ENCODE measurements around the gene DYNLT3. TPM values are rescaled to one million over a fixed set of nuclear protein-coding genes. Genes with fewer than 3 reads are reported as not detected.

DYNLT3 gene, protein sequence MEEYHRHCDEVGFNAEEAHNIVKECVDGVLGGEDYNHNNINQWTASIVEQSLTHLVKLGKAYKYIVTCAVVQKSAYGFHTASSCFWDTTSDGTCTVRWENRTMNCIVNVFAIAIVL
- 34.7 TPM for polyA plus RNA-seq (2013, experiment 1 of 2; ENCODE audit: insufficient read length)
- polyA plus RNA-seq (2013, experiment 2 of 2; ENCODE audit: insufficient read length): 35.9 TPM

DNA sequence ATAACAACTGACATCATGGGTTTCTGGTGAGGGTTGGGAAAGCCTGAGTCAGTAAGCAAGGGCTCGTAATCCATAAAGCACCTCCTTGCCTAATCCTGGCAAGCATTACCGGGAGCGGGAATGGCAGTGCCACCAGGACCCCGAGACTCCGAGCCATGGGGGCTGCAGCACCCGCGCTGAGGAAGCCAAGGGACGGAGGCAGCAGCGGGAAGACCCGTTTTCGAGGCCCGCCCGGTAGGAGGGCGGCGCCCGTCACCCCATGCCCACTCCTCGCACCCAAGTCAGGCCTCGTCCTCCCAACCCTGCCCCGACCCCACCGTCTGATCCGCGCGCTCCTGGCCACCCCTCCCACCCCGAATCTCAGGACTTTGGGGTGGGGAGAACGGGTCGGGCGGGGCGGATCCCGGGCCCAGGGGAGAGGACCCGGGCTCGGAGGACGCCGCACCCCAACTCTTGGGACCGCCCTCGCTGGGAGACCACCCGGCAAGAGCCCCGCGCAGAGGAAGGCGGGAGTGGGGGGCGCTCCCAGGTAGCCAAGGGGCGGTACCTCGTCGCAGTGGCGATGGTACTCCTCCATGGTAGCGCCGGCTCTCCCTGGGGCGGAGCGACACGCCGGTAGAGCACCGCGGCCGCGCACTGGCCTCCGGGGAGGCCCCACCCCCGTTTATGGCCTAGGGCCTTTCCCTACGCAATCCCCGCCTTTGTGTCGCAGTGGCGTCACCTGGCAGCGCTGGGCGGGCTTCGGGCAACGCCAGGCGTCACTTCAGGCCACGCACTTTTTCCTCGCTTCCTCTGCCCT, at the start of gene DYNLT3:
TSS of gene DYNLT3 (minus strand) at position 638 of the 799 bp plus-strand sequence. CDS start at position 577, 61 bp downstream.
- peak; percentile 79 for DNase-seq

DNA sequence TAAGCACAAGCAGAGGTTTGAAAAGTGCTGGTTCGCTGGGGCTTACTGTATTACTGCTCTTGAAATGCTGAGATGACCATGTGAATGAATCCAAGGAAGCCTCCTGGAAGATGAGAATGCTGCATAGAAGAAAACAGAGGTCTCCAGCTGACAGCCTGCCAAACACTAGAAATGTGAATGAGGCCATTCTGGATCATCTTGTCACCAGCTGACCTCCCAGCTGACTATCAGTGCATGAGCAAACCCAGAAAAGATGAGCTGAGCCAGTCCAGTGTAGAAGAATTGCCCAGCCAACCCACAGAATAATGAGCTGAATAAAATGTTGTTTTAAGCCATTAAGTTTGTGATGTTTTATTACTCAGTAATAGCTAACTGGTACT, 49.1 kb upstream of the DYNLT3 start:
- DNase-seq: no peak

DNA sequence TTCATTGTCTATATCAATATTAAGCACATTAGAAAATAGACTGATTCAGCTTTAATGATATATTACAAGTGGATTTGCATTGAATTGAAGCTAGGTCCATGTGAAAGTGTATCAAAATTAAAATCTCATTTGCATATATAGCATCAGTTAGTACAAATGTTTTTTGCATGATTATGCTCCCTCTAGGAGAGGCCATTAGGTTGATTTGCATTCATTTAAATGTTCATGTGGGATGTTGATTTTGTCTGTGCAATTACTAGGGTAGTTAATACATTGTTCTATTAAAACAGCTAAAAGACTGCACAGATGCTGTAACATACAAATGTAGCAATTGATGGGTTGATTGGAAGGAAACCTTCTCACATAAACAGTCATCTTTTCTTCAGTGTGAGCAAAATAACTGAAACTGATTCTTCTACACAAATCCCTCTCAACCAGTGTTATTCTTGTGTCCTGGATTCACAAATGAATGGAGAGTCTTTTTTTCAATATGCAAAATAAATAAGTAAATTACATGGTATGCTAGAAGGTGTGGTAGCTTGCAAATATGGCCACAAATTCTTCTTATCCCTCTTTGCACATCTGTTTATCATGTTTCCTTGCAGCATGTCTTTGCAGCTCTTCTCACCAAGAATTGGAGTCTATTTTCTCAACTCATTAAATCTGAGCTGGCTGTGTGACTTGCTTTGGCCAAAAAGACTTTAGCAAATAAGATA, 48.6 kb upstream of the DYNLT3 start:
- DNase-seq: no peak

DNA sequence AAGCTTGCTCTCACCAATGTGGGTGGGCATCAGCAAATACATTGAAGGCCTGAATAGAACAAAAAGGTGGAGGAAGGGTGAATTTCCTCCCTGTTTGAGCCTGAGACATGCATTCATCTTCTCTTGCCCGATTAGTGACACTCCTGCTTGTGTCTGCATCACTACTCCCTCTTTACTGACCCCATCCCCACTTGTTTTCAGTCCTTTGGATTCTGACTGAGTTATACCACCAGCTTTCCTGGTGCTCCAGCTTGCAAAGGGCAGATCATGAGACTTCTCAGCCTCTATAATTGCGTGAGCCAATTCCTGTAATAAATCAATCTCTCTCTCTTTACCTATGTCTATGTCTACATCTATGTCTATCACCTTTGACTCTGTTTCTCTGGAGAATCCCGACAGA, 47.4 kb upstream of the DYNLT3 start:
- DNase-seq: no peak

DNA sequence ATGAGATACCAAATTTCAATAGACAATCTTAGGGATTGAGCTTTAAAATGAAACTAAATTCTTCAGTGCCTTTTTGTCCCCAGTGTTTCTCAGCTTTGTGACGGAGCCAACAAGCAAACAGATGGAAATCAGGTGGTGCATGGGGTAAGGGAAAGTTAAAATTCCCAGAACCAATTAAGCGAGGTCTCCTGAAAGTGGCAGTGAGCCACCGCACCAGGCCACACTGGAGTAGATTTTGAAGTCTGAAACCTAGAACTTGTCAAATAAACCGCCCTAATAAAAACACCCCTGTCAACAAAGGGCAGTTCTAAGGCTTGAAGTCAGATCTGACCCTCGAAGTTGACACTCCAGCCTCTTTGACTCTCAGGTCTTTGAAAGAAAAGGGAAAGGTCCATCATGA, 40.6 kb upstream of the DYNLT3 start:
- DNase-seq: no peak

DNA sequence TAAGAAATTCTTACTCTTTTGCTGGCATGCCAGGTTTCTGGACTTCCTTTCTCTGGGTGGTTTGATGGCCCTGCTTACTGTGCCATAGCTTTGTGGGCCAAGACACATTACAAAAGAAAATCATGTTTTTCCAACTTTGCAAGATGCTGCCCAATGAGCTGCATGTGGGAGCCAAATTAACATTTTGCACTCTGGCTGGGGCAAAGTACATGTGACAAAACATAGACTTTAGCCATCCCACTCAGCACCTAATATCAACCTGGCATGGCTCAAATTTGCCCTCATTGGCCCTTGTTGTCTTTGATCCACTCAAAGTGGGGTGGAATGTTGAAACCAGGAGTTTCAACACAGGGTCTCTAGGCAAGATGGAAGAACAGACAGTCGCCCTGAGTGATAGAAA, 40.0 kb upstream of the DYNLT3 start:
- DNase-seq: no peak

DNA sequence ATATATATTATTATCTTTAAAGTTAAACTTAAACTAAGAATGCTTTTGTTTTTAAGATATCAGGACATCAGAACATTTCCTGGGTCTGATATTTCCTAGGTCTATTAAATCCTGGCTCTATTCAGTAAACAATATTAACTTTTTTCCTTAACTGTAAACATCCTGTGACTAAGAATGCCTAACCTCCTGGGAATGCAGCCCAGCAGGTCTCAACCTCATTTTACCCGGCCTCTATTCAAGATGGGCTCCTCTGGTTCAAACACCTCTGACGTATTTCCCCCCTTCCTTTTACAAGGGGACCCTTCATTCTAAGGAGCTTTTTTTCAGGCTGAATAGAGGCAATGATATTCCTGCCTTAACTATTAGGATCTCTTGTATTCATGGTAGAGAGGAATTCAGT, 35.8 kb upstream of the DYNLT3 start:
- no peak for DNase-seq

DNA sequence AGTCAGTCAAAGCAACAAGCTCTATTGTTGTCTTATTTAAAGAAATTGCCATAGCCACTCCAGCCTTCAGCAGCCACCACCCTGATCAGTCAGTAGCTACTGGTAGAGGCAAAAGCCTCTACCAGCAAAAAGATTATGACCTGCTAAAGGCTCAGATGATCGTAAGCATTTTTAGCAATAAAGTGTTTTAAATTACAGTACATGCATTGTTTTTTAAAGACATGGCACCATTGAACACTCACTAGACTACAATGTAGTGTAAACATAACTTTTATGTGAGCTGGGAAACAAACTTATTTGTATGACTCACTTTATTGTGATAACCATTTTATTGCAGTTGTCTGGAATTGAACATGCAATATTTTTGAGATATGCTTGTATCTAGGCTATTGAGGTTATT, 32.3 kb upstream of the DYNLT3 start:
- no peak for DNase-seq

DNA sequence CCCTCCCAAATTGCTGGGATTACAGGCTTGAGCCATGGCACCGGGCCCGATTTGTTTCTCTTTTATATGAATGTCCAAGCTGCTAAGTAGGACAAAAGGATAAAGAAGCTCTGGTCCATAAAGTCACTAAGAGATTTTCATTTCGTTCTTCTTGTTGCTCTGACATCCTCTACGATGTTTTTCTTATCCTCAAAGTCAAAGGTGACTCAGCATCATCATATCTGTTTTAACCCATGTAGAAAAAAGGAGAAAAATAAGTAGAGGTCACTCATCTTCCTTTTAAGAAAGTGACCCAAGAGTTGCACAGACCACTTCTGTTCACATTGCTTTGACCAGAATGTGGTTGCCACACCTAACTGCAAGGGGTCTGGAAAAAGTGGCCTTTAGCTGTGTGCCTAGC, 29.3 kb upstream of the DYNLT3 start:
- DNase-seq: no peak

DNA sequence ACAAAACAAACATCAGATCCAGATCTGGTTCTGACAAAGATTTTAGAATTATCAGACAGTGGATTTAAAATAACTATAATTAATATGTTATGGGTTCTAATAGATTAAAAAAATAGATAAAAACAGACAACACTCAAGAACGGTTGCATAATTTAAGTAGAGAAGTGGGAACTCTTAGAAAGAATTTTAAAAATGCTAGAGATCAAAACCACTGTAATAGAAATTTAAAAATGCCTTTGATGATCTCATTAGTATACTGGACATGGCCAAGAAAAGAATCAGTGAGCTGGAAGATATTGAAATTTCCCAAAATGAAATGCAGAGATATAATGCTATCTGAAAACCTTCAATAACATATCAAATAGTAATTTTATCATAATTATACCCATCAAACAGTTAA, 28.3 kb upstream of the DYNLT3 start:
- no peak for DNase-seq

DNA sequence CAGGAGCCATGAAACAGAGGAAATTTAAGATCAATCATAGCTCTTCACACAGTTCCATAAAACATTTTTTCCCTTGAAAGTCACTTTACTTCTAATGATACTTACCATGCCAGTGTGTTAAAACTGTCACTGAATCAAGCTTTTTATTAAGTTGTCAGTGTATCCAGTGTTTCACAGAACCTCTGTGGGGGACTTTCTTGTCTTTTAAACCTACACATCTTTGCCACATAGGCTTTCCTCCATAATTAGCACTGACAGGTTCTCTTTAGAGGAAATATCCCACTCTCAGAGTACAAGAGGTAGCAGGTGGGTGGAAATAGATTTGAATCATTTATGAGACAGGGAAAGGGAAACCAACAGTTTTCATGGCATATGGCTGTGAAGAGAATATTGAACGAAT, 25.8 kb upstream of the DYNLT3 start:
- DNase-seq: no peak

DNA sequence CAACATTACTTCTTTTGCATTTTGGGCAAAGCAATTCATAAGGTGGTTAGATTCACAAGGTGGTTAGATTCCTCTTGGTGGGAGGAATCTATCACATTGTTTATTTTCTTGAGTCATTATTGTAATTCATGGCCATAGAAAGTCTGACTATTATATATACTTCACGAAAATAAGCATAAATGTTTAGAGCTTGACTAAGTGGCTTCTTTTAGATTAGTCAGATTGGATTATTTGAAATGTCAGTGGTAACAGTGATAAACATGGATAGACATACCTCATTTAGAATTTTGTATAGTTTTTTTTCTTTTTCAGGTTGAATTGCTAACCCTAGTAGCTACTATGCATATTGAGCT, 24.9 kb upstream of the DYNLT3 start:
- no peak for DNase-seq

DNA sequence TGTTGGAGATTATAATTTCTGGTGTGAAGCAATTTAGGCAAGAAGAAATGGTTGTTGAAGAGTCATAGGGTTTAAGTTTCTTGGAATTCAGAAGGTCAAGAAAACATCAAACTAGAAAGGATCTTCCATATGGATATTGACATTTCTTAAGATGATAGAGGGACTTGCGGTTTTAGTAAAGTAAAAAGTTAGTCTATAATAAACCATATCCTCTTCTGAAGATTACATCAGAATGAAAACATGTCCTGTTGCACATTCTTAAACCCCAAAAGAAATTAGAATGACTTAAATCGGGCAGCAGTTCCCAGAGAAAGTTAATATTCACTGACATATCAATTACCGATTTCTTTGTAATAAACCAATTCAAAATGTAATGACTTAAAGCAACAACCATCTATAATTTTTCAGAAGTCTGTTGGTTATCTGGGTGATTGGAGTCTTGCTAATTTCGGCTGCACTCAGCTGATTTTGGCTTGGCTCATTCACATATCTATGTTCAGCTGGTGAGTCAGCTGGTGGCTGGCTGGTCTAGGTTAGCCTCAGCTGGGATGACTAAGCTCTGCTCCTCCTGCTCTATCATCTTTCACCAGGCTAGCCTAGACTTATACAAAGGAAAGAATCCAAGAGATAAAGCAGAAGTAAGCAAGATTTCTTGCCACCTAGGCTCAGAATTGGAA, 24.4 kb upstream of the DYNLT3 start:
- peak; percentile 83 for DNase-seq

DNA sequence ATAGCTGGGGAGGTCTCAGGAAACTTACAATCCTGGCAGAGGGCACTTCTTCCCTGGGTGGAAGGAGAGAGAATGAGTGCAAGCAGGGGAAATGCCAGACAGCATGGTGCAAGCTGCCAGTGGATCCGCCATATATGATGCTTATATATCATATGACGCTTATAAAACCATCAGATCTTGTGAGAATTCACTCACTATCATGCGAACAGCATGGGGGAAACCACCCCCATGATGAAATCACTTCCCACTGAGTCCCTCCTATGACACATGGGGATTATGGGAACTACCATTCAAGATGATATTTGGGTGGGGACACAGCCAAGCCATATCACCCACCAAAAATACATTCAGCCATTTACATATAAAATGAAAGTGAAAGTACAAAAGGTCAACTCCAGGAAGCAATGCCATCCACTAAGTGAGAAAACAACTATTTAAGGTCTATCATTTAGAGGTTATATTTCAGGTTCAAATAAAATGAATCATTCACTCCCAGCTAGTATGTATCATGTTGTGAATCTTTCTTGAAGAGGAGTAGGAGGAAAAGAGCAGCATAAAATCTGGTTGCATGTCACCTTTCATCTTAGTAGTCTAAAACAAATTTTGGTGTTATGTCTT, 20.3 kb upstream of the DYNLT3 start:
- DNase-seq: peak; percentile 11

DNA sequence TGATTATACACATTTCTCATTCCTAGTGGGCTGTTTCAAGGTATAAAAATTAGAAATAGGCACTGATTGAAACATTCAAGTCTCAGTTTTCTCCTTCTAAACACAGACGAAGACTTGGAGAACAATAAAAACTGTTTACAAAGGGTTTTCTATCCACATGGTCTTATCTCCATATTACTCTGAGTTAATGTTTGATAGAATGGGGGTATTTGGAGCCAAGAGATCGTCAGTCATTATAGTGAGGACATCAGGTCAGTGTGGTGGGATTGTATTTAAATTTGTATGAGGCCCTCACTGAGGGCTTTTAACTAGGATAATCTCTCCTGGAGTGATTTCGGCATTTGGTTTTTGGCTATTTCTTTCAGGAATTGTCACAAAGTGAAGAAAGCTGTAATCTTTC, 16.4 kb upstream of the DYNLT3 start:
- DNase-seq: no peak

DNA sequence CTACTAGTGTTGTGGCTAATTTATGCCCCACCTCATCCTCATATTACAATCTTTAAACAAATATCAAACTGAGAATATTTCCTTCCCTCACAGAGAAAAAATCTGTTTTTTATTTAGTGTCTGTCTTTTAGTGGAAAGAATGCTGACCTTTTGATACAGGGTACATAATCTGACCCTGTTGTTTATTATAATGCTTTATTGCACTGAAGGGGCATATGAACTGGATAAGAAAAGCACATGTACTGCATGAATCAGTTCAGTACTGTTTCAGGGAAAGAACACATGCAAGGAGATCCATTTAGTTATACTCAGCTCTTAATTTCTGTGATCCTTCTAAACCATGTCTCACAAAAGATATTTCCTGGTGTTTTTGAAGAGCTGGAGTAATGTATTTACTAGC, 15.5 kb upstream of the DYNLT3 start:
- DNase-seq: no peak

DNA sequence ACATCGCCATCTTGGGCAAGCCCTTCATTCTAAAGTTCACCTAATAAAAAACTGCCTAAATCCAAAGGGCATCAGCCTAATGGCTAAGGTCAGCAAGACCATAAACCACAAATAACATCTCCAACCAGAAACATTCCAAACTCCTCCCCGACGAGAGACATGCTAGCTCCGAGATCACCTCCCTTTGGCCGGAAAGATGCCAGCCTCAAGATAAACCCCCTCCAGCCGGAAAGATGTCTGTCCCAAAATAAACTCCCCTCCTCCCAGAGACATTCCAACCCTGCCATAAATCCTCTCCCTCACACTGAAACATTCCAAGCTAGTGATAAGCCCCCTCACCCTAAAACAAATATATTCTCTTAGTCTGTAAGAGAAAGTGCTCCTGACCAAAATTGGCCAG, 13.3 kb upstream of the DYNLT3 start:
- DNase-seq: peak; percentile 3

DNA sequence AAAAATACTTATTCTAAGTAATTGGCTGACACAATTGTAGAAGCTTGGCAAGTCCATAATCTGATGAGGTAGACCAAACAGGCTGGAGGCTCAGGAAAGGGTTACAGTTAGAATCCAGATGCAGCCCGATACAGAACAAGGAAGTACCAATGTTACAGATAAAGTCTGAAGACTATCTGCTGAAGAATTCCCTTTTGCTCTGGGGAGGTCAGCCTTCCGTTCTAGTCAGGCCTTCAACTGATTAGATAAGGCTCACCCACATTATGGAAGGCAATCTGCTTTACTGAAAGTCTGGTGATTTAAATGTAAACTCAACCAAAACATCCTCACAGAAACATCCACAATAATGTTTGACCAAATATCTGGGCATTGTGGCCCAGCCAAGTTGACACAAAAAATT, 7.4 kb upstream of the DYNLT3 start:
- no peak for DNase-seq

DNA sequence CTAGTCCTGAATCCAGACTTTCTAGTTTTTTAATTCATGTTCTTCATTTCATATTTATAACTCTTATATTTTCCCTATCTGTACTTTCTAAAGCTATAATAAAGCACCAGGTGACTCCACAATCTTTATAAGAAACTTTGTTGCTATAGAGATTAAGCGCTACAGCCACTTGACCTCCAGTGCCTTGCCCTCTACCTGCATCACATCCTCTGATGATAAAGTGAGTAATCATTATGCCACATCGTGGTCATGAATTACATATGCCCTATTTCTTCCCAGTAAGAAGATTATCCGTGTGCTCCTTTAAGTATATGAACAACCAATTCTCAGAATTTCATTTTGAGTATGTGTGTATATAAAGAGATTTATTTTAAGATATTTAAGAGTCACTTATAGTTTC, 6.8 kb upstream of the DYNLT3 start:
- no peak for DNase-seq

DNA sequence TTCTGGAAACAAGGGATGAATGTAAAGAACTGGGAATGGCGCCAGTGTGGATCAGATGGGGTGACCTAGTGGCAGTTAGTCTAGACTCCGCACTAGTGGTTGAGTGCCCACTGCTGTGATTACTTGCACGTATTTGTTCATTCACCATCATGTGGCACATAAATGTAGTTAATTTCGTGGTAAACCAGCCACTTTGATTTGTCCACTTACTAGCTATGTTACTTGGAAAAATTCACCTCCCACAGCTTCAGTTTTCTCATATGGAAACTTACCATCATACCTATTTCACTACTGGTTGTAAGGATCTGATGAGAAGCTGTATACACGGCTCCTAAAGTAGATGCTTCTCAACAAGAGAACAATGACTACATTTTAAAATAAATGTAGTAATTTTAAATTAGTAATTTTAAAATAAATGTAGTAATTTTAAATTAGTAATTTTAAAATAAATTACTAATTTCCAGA, 394 bp upstream of the DYNLT3 start:
- DNase-seq: no peak

DNA sequence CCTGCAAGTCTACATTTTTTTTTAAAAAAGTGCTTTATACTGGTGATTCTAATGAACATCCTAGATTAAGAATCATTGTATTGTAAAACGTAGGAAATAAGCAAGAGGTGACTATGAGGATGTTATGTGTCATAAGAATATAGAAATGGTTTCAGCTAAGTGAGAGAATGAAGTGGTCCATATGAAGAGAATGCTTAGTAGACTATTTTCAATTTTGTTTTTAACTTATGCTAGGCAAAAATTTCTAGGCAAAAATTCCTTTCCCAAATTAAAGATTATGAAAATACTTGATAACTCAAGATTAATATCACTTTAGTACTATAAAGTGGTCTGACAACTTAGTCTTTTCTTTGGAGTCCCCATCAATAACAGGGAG, 825 bp downstream of the DYNLT3 start:
- DNase-seq: no peak

DNA sequence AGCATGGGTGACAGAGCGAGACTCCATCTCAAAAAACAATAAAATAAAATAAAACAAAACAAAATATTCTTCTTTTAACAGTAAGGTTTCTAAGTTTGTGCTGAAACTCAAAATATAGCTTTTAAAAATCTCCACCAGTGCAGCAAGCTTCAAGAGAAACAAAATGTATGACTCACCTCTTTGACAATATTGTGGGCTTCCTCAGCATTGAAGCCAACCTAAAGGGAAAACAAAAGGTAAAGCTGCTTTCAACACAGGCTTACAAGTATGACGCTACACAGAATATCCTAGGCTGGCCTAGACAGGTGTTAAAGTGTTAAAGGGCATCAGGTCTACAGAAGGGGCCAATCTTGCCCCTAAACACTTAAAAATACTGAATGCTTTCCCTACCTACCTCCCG, 1.2 kb downstream of the DYNLT3 start:
- no peak for DNase-seq

DNA sequence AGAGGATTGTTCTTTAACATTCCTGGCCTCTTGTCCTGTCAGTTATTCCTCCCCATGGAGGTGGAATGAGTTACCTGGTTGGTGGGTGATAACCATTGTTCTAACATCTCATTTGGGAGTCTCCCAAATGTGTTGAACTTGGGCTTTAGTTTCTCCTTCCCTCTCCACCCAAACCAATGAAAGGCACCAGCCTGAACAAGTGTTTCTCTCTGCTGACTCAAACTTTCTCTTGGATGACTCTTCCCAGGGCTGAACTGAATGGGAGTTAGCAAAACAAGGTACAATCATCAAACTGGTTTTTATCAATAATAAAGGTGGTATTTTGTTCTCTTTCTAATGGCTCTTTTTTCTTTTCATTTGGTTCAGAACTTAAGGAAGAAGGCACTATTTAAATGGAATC, 2.7 kb downstream of the DYNLT3 start:
- DNase-seq: no peak
